A673 (cell line): ENCODE measurements around the gene UBL4B.

Experiments
- EZH2 ChIP-seq: fragments of 200-600 bp; sonication (generic); IDR thresholded peaks from 2 replicates; pipeline ENCODE4 v1.6.1; 2017; ENCODE audit warnings: borderline replicate concordance, low read depth, mild to moderate bottlenecking, mixed read lengths, antibody characterized with exemption, low read length; ENCODE audit not compliant: poor library complexity, severe bottlenecking
- TF ChIP-seq, protein P1 (sequence below): fragments of 300-800, 200-600 bp; sonication (generic); conservative IDR thresholded peaks from 2 replicates; pipeline ENCODE4 v1.5.1; 2017; ENCODE audit warnings: low read depth, mild to moderate bottlenecking, antibody characterized with exemption, low read length, moderate library complexity, mixed read lengths

DNA sequence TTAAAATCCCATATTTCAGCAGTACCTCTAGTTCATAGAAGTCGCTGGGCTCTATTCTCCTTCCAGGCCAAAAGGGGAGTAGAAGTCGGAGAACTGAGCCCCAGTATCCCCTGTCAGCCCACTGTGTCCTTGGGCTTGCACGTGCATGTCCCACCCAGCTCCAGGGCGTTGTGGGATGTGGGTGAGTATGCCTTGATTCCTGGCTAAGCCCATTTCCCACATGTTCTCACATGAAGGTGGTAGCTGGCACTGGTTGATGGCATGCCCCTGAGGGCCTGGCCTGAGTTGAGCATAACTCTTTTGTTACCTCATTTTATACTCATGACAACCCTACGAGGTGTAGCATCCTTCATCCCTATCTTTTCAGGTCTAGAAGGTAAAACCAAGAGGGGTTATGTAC, 46.0 kb downstream of the UBL4B start:
- TF ChIP-seq, protein P1, sequence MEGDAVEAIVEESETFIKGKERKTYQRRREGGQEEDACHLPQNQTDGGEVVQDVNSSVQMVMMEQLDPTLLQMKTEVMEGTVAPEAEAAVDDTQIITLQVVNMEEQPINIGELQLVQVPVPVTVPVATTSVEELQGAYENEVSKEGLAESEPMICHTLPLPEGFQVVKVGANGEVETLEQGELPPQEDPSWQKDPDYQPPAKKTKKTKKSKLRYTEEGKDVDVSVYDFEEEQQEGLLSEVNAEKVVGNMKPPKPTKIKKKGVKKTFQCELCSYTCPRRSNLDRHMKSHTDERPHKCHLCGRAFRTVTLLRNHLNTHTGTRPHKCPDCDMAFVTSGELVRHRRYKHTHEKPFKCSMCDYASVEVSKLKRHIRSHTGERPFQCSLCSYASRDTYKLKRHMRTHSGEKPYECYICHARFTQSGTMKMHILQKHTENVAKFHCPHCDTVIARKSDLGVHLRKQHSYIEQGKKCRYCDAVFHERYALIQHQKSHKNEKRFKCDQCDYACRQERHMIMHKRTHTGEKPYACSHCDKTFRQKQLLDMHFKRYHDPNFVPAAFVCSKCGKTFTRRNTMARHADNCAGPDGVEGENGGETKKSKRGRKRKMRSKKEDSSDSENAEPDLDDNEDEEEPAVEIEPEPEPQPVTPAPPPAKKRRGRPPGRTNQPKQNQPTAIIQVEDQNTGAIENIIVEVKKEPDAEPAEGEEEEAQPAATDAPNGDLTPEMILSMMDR = no peak
- TF ChIP-seq EZH2 = no peak
